Activated CD8-positive, alpha-beta memory T cell treated with anti-CD3 and anti-CD28 coated beads, Interleukin-2, amount 10 ng/mL, durations not matched to agents 7 days and 5 days (primary cell): ENCODE results near the gene SOWAHD. TPM values are rescaled to one million over a fixed set of nuclear protein-coding genes. Genes with fewer than 3 reads are reported as not detected.
"Not testable (repeated sequence)": the region's sequence is repeated elsewhere in the genome, so short reads cannot be mapped to it uniquely, and the experiment has no call there.

Source experiments
- ATAC-seq: fragments of 150-1000 bp; cut with Tn5 transposase; one replicate; pipeline ENCODE4 v1.10.0; 2021; ENCODE audit warnings: moderate library complexity
- CTCF ChIA-PET: fragments of 350-600 bp; sonication (Branson Sonifier 250); formaldehyde crosslinking; loops from one replicate; lab custom pipeline; 2021; ENCODE audit warnings: antibody characterized with exemption; lab: Charles Lee
- DNase-seq: peaks from one replicate; pipeline ENCODE4 v3.0.0-alpha.2; 2020
- H3K27ac Mint-ChIP-seq: one replicate; pipeline ENCODE4 v1.8.0; 2021; ENCODE audit warnings: mild to moderate bottlenecking, mixed read lengths
- H3K27me3 Mint-ChIP-seq: one replicate; pipeline ENCODE4 v1.8.0; 2021; ENCODE audit warnings: mixed read lengths
- H3K36me3 Mint-ChIP-seq: one replicate; pipeline ENCODE4 v1.8.0; 2021; ENCODE audit warnings: mild to moderate bottlenecking, mixed read lengths
- H3K4me1 Mint-ChIP-seq: one replicate; pipeline ENCODE4 v1.8.0; 2021; ENCODE audit warnings: mixed read lengths
- H3K4me3 Mint-ChIP-seq: one replicate; pipeline ENCODE4 v1.8.0; 2021; ENCODE audit warnings: mild to moderate bottlenecking, moderate library complexity, mixed read lengths
- H3K9me3 Mint-ChIP-seq: one replicate; pipeline ENCODE4 v1.8.0; 2022; ENCODE audit warnings: low read depth, mixed read lengths
- total RNA-seq, 2 experiments: library from RNA; stranded (reverse); gene quantifications; one replicate each; pipeline ENCODE4 v1.2.3, GENCODE V29; 2021

Gene SOWAHD
- total RNA-seq, 2 experiments from 2014 or later, result 2.1 to 4.7 TPM

- CTCF ChIA-PET, H3K27me3 Mint-ChIP-seq, H3K4me3 Mint-ChIP-seq, H3K36me3 Mint-ChIP-seq, H3K27ac Mint-ChIP-seq, ATAC-seq, H3K9me3 Mint-ChIP-seq, H3K4me1 Mint-ChIP-seq, DNase-seq: not testable (repeated sequence)
Measured at GRCh38 chrX:119808461-119808860, 50.1 kb downstream of the SOWAHD start.

DNA sequence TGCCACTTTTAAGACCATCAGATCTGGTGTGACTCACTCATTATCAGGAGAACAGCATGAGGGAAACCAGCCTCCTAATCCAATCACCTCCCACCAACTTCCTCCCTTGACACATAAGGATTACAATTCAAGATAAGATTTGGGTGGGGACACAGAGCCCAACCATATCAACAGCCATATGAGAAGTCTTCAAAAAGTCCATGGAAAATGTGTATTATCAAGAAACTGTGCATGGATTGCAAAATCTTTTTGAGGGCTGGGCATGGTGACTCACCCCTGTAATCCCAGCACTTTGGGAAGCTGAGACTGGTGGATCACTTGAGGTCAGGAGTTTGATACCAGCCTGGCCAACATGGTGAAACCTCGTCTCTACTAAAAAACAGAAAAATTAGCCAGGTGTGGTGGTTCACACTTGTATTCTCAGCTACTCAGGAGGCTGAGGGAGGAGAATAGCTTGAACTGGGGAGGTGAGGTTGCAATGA lies 50.8 kb downstream of the SOWAHD start:
- no peak for DNase-seq
- Mint-ChIP-seq H3K4me1 (no peaks in the 10 kb centered on the region), H3K4me3 (no peak overlapping the region), H3K27ac (no peak overlapping the region), H3K9me3 (peaks cover 2% of the 10 kb centered on the region), H3K36me3 (peaks cover 1% of the 10 kb centered on the region), H3K27me3 (no peaks in the 10 kb centered on the region)
- CTCF ChIA-PET, result interaction anchor here (1.3 kb wide), 1 partner anchor 18 kb away, joined by 4 read pairs; the partner anchor contains the start of gene RPL39
- no peak for ATAC-seq

Other genes with a start within 250 kb of the SOWAHD start
- gene STEEP1, start 193.2 kb upstream of the SOWAHD start, total RNA-seq, result 10 to 100 TPM; 18.5 to 21.4 TPM
- gene UBE2A, start 184.0 kb upstream of the SOWAHD start, total RNA-seq, result 10 to 100 TPM; 81.2 to 84.8 TPM
- 10 to 100 TPM; 16.9 to 22.0 TPM for gene NKRF, start 152.2 kb upstream of the SOWAHD start, total RNA-seq
- 100 to 1,000 TPM; 236 to 263 TPM for gene SEPTIN6, start 65.4 kb upstream of the SOWAHD start, total RNA-seq
- gene RPL39, start 33.0 kb downstream of the SOWAHD start, total RNA-seq, result 1,000 to 10,000 TPM; 1,797 to 1,809 TPM
- 10 to 100 TPM; 11.3 to 12.8 TPM for gene UPF3B, start 94.4 kb downstream of the SOWAHD start, total RNA-seq
- 10 to 100 TPM; 32.2 to 32.5 TPM for gene RNF113A, start 113.1 kb downstream of the SOWAHD start, total RNA-seq
- gene NDUFA1, start 113.2 kb downstream of the SOWAHD start, total RNA-seq, result 100 to 1,000 TPM in 1 of 2 experiments, 10 to 100 TPM in 1; 93.2 to 102 TPM
- not detected for gene AKAP14, start 137.3 kb downstream of the SOWAHD start, total RNA-seq
- 10 to 100 TPM in 1 of 2 experiments, 1 to 10 TPM in 1; 8.1 to 10.4 TPM for gene NKAP, start 185.2 kb downstream of the SOWAHD start, total RNA-seq